Measurements from ENCODE around the gene LSM8. TPM values are rescaled to one million over a fixed set of nuclear protein-coding genes. Genes with fewer than 3 reads are reported as not detected.
"Not testable (repeated sequence)": the region's sequence is repeated elsewhere in the genome, so short reads cannot be mapped to it uniquely, and the experiment has no call there.

LSM8 gene
- 20.0 TPM for total RNA-seq

- peak; percentile 99 for DNase-seq (ENCODE audit: low spot score)
Observed at GRCh38 chr7:118183786-118184564, at the start of gene LSM8. Gene LSM8, plus strand, starts transcription at chr7:118184164. Its CDS starts 60 bp downstream, at chr7:118184224.

GRCh38 chr7:118134420-118134819 lies 49.5 kb upstream of the LSM8 start:
- DNase-seq (ENCODE audit: low spot score), result not testable (repeated sequence)

- DNase-seq (ENCODE audit: low spot score), result no peak
Observed at GRCh38 chr7:118140468-118140867, 43.5 kb upstream of the LSM8 start.

GRCh38 chr7:118142012-118142411 lies 42.0 kb upstream of the LSM8 start:
- no peak for DNase-seq (ENCODE audit: low spot score)

- DNase-seq (ENCODE audit: low spot score), result no peak
Observed at GRCh38 chr7:118148930-118149329, 35.0 kb upstream of the LSM8 start.

GRCh38 chr7:118149394-118149793 lies 34.6 kb upstream of the LSM8 start:
- no peak for DNase-seq (ENCODE audit: low spot score)

GRCh38 chr7:118151671-118152070 lies 32.3 kb upstream of the LSM8 start:
- DNase-seq (ENCODE audit: low spot score), result no peak

- DNase-seq (ENCODE audit: low spot score), result no peak
Observed at GRCh38 chr7:118152149-118152548, 31.8 kb upstream of the LSM8 start.

GRCh38 chr7:118152654-118153053 lies 31.3 kb upstream of the LSM8 start:
- no peak for DNase-seq (ENCODE audit: low spot score)

- DNase-seq (ENCODE audit: low spot score), result peak; percentile 29
Observed at GRCh38 chr7:118153551-118154177, 30.3 kb upstream of the LSM8 start.

GRCh38 chr7:118158766-118159165 lies 25.2 kb upstream of the LSM8 start:
- DNase-seq (ENCODE audit: low spot score), result no peak

- DNase-seq (ENCODE audit: low spot score), result no peak
Observed at GRCh38 chr7:118169146-118169545, 14.8 kb upstream of the LSM8 start.

- DNase-seq (ENCODE audit: low spot score), result no peak
Observed at GRCh38 chr7:118175740-118176139, 8.2 kb upstream of the LSM8 start.

- no peak for DNase-seq (ENCODE audit: low spot score)
Observed at GRCh38 chr7:118179191-118179590, 4.8 kb upstream of the LSM8 start.

GRCh38 chr7:118182593-118183427 lies 1.2 kb upstream of the LSM8 start:
- no peak for DNase-seq (ENCODE audit: low spot score)

GRCh38 chr7:118183428-118183785 lies 557 bp upstream of the LSM8 start:
- DNase-seq (ENCODE audit: low spot score), result no peak

GRCh38 chr7:118184565-118184940 lies 589 bp downstream of the LSM8 start:
- no peak for DNase-seq (ENCODE audit: low spot score)

GRCh38 chr7:118185163-118185860 lies 1.3 kb downstream of the LSM8 start:
- DNase-seq (ENCODE audit: low spot score), result no peak

- DNase-seq (ENCODE audit: low spot score), result no peak
Observed at GRCh38 chr7:118186501-118186900, 2.5 kb downstream of the LSM8 start.

- DNase-seq (ENCODE audit: low spot score), result no peak
Observed at GRCh38 chr7:118194571-118194970, 10.6 kb downstream of the LSM8 start.

- peak; percentile 64 for DNase-seq (ENCODE audit: low spot score)
Observed at GRCh38 chr7:118195837-118196474, 12.0 kb downstream of the LSM8 start.

- no peak for DNase-seq (ENCODE audit: low spot score)
Observed at GRCh38 chr7:118202061-118202460, 18.1 kb downstream of the LSM8 start.

Data from mucosa of gallbladder (tissue), 1 donor.